NCI-H128 (cell line): ENCODE measurements around the gene C20orf204.
"Not testable (repeated sequence)": the region's sequence is repeated elsewhere in the genome, so short reads cannot be mapped to it uniquely, and the experiment has no call there.

Experiments
- DNase-seq: peaks from one replicate; lab custom pipeline; 2025; ENCODE audit not compliant: unreplicated experiment; lab: John Stamatoyannopoulos, UW

Gene C20orf204

GRCh38 chr20:64082126-64082731, 46.2 kb downstream of the C20orf204 start:
- no peak for DNase-seq

DNA sequence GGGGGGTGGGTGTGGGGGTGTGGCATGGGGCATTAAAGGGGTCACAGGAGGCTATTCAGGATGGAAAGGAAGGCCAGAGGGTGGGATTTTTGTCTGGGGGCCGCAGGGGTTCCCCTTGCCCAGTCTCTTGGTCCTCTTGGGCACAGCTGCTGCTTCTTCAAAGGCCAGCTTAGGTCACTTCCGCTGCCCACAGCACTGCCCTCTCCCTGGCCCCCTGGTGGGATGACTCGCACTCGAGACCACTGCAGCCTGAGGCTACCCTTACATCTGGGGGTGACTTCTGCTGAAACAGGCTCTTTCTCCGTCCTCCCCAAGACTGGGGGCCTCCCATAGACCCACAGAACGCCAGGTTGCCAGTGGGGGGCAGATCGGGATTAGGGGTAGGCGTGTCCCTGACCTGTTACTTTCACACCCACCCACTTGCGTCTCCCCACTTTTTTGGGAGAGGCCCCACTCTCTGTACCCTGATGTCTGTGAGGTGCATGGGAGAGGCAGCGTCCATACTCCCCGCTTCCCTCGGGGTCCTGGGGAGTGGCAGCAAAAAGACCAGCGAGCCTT, 46.9 kb downstream of the C20orf204 start:
- no peak for DNase-seq

- DNase-seq: peak; percentile 56
These were observed 47.4 kb downstream of the C20orf204 start for GRCh38 chr20:64083378-64083803.

DNA sequence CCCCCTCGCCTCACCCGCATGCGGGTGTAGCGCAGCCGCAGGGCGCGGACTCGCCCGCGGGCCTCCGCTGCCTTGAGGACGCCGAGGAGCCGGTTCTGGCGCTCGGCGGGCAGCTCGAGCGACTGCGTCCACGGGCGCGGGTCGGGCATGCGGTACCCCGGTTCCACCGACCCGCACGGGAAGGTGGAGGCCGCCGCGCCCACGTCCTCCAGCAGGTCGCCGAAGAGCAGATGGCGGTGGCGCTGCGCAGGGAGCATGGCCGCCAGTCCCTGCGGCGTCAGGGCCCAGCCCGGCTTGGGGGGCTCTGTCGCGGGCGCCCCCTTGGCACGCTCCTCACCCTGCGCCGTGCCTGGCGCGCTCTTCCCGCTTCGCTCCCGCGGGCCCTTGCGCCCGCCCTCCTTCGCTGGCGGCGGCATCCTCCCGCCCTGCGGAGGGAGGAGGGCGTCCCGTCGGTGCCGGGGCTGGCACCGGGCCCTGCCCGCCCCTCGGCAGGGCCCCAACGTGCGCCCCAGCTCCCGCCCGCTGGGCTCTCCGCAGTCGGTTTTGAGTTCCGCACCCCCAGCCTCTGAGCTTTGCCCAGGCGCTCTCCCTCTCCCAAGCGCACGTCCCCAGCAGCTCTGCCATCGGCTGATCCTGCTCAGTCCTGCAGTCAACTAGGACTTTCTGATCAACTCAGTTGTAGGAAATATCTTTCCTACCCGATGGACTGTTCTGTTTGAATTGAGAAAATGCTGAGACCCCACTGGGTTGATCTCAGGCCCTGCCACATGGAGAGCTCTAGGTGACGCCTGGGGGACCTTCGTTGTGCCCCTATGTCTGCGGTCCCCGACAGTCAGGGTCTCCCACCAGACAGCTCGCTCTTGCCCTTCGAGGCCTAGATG, 48.1 kb downstream of the C20orf204 start, which contains the start of gene LKAAEAR1:
TSS of gene LKAAEAR1 (minus strand) at position 595 of the 881 bp plus-strand sequence. CDS start at position 416, 179 bp downstream.
- DNase-seq: no peak

DNA sequence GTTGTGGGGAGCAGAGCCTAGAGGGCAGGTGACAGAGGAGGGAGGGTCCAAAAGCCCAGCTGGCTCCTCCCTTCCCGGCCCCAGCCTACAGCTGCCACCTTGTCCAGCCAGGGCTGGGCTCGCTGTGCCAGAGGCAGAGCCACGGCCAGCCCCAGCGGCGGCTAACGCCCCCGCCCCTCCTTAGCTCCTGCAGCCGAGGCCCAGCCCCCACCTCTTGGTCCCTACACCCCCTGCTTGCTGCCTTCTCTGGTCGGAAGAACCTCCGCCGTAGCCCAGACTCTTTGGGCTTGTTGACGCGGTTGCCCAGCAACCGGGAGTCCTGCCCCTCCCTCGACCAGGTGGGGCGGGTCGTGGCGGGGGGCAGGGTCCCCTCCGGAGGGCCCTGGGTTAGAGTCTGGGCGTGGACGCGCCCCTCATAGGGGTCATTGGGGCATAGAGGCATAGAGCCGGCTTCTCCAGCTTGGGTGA, 48.7 kb downstream of the C20orf204 start:
- DNase-seq: no peak

- DNase-seq: no peak
These were observed 50.8 kb downstream of the C20orf204 start for GRCh38 chr20:64086801-64087200.

DNA sequence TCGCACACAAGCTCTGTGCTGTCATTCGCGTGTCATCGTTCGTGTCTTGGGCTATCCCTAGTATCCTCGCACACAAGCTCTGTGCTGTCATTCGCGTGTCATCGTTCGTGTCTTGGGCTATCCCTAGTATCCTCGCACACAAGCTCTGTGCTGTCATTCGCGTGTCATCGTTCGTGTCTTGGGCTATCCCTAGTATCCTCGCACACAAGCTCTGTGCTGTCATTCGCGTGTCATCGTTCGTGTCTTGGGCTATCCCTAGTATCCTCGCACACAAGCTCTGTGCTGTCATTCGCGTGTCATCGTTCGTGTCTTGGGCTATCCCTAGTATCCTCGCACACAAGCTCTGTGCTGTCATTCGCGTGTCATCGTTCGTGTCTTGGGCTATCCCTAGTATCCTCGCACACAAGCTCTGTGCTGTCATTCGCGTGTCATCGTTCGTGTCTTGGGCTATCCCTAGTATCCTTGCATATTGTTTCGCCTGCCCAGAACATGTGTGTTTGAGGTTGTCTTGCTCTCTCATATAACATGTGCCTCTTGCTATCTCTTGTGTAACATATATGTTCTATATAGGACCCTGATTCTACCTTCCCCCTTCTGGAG, 51.3 kb downstream of the C20orf204 start:
- not testable (repeated sequence) for DNase-seq

- DNase-seq: not testable (repeated sequence)
These were observed 52.6 kb downstream of the C20orf204 start for GRCh38 chr20:64088586-64088985.
